ENCODE measurements around the gene BAIAP2.
A peak's percentile ranks its signal among the peaks of the same experiment; 100 is the strongest.

BAIAP2 gene

GRCh38 chr17:81091774-81092517 lies 57.0 kb downstream of the BAIAP2 start:
- no peak for DNase-seq

- DNase-seq, result no peak
Observed at GRCh38 chr17:81092518-81093095, 57.7 kb downstream of the BAIAP2 start.

- no peak for DNase-seq
Observed at GRCh38 chr17:81093619-81094508, 58.9 kb downstream of the BAIAP2 start.

- DNase-seq, result peak; percentile 25
Observed at GRCh38 chr17:81094509-81095382, 59.8 kb downstream of the BAIAP2 start.

GRCh38 chr17:81095383-81095762 lies 60.4 kb downstream of the BAIAP2 start:
- DNase-seq, result peak; percentile 39

GRCh38 chr17:81096741-81097133 lies 61.8 kb downstream of the BAIAP2 start:
- DNase-seq, result no peak

- DNase-seq, result no peak
Observed at GRCh38 chr17:81097134-81097942, 62.4 kb downstream of the BAIAP2 start.

- no peak for DNase-seq
Observed at GRCh38 chr17:81097943-81098308, 63.0 kb downstream of the BAIAP2 start.

GRCh38 chr17:81099888-81100287 lies 64.9 kb downstream of the BAIAP2 start:
- no peak for DNase-seq

- no peak for DNase-seq
Observed at GRCh38 chr17:81100668-81101067, 65.7 kb downstream of the BAIAP2 start.

GRCh38 chr17:81101614-81102306 lies 66.8 kb downstream of the BAIAP2 start:
- DNase-seq, result peak; percentile 55

GRCh38 chr17:81102352-81102751 lies 67.4 kb downstream of the BAIAP2 start:
- DNase-seq, result no peak

GRCh38 chr17:81102869-81103268 lies 67.9 kb downstream of the BAIAP2 start:
- no peak for DNase-seq

- no peak for DNase-seq
Observed at GRCh38 chr17:81103379-81103778, 68.4 kb downstream of the BAIAP2 start.

- DNase-seq, result no peak
Observed at GRCh38 chr17:81106716-81107115, 71.8 kb downstream of the BAIAP2 start.

GRCh38 chr17:81108220-81108619 lies 73.3 kb downstream of the BAIAP2 start:
- DNase-seq, result no peak

- no peak for DNase-seq
Observed at GRCh38 chr17:81109957-81110356, 75.0 kb downstream of the BAIAP2 start.

GRCh38 chr17:81110488-81111040 lies 75.6 kb downstream of the BAIAP2 start:
- DNase-seq, result no peak

- no peak for DNase-seq
Observed at GRCh38 chr17:81111066-81111465, 76.1 kb downstream of the BAIAP2 start.

- DNase-seq, result no peak
Observed at GRCh38 chr17:81112450-81112849, 77.5 kb downstream of the BAIAP2 start.

- DNase-seq, result no peak
Observed at GRCh38 chr17:81113158-81113724, 78.3 kb downstream of the BAIAP2 start.

Data from NCI-H1694 treated with DMSO at 0.1 percent for 48 hours (cell line).